ENCODE measurements around the gene PGM2L1.

- TF ChIP-seq POLR2AphosphoS5 (IDR thresholded peaks at IDR 0.05; ENCODE audit: low read depth, low read length) (no peak), POLR2A (IDR thresholded peaks at IDR 0.05; ENCODE audit: low read depth, low read length) (no peak)
These were observed 44.4 kb upstream of the PGM2L1 start for GRCh38 chr11:74442636-74443035.
